Subcutaneous adipose tissue (tissue), 4 donors: Measurements from ENCODE around the gene BCL2A1. TPM values are rescaled to one million over a fixed set of nuclear protein-coding genes. Genes with fewer than 3 reads are reported as not detected.

Experiments used
- CTCF ChIP-seq: fragments of 450-650 bp; IDR thresholded peaks from one replicate; pipeline ENCODE4 v1.5.1; 2016; ENCODE audit warnings: low read depth, mild to moderate bottlenecking, control low read depth, antibody characterized with exemption, moderate library complexity
- total RNA-seq, 4 donors: library from RNA; depleted of rRNA; stranded (reverse); fragments of >200 nt; gene quantifications; one replicate each; pipeline ENCODE4 v1.1.0, GENCODE V29; 2016

BCL2A1 gene
- total RNA-seq, 4 donors from 2014 or later: 4.8 to 53.5 (median 9.3) TPM; not detected in 1

DNA sequence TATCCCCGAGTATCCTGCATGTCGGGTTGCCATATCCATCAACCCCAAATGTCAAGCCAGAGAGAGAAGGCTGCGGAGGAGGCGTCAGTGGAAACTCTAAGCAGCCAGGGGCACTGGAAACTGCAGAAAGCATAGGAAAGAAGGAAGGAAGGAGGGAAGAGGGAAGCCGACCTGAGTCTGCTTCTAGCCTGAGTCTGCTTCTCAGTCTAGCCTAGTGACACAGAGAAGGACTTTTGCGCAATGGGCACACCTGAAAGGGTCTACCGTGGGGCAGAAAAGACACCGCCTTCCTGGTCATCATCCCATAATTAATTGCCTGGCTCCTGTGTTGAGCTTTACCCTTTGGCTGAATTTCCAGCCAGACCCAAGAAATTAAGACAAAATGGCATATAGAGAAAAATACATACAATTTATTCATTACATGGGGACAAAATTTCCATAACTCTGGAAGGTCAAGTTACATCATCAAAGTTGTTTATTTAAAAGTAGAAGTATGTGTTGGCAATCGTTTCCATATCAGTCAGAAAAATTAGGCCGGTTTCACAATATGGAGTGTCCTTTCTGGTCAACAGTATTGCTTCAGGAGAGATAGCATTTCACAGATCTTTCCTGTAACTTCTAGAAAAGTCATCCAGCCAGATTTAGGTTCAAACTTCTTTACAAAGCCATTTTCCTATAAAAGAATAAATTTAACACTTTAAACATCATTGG, 10.3 kb downstream of the BCL2A1 start:
- TF ChIP-seq CTCF: no peak

DNA sequence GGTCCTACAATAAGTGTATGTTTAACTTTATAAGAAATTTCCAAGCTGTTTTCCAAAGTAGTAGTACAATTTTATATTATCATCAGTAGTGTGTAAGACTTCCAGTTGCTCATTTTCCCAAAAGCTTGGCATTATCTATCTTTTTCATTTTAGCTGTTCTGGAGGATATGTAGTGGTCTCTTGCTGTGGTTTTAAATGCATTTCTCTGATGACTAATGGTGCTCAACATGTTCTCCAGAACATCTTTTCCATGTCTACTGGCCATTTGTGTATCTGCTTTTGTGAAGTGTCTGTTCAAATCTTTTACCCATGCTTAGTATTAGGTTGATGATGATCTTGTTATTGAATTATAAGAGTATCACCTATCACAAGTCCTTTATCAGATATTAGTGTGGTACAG, 13.3 kb downstream of the BCL2A1 start:
- no peak for TF ChIP-seq CTCF

DNA sequence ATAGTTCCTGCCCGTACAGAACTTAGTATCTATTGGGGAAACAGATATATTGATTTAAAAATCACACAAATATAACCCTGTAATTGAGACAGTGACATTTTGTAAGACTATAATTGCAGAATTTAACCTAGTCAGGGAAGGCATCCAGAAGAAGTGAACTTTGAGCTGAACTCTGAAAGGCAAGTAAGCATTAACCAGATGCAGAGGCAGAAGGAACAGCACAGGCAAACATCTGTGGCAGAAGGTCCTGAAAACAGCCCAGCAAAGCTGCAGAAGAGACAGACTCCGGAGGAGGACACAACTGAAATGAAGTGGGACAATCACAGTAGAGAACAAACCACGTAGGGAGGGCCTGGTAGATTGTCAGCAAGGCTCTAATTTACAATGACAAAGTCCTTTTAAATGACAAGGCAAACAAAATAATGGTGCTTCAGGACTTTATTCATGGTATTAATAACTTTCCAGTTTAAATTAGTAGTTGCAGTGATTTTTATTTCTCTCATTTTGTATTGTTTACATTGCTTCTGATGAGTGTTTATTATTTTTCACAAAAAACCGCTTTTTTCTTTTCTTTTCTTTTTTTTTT, 14.5 kb downstream of the BCL2A1 start:
- TF ChIP-seq CTCF: no peak

DNA sequence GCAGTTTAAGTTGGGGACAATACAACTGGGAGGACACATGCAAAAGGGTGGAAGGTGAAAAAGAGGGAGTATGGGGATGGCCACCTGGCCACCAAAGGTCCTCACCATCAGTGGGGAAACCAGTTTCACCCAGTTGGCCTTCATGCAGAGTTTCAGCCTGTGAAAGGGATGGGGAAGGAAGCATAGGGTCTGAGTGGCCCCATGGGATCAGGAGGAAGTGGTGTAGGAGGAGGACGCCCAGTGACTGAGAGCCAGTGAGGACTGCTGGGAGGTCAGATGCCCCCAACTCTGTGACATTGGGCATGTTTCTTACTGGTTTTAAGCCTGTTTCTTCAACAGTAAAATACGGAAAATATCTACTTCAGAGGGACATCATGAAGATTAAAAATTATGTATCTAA, 16.3 kb downstream of the BCL2A1 start:
- no peak for TF ChIP-seq CTCF

DNA sequence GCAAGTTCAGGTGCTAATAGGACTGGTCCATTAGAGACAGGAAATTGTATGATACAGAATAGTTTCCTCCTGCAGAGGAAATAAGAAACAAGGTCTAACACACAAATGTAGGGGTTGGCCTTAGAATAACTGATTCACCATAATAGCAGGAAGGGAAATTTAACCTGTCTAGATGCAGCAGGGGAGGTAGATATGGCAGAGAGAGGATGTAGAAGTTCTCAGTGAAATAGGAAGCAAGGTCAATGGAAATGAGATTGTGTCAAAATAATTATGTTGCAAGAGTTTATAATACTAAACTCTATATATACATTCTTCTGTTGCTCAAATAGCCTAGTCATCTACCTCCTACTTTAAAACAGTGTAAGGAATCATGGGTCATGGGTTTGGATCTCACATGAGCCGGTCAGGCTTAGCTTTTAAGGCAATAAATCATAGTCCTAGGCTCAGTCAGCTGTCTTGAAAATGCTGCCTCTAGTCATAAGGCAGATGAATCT, 17.0 kb downstream of the BCL2A1 start:
- no peak for TF ChIP-seq CTCF

DNA sequence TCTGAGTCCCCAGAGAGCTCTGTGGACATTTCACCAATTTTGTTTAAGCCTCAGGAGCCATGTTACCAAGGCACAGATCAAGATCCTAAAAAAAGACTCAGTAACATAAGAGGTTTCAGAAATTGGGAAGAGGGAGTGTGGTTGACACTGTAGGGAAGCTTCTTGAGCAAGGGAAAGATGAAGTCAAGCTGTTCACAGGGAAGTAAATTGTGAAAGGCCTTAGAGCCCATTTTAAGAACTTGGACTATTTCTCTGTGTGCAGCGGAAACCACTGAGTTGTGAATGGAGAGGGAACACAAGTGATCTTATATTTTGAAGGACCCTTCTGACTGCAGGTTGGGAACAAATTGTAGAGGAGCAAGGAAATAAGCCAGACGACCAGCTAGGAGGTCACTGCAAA, 18.7 kb downstream of the BCL2A1 start:
- TF ChIP-seq CTCF: no peak

- no peak for TF ChIP-seq CTCF
These were observed 20.7 kb downstream of the BCL2A1 start for GRCh38 chr15:79950247-79950646.
